NCI-H446 (cell line): ENCODE data around the gene KRT6C.
A peak's percentile ranks its signal among the peaks of the same experiment; 100 is the strongest.
"Not testable (repeated sequence)": the region's sequence is repeated elsewhere in the genome, so short reads cannot be mapped to it uniquely, and the experiment has no call there.

Source experiments
- DNase-seq, 2 experiments: peaks; one replicate each; lab custom pipeline; 2025; lab: John Stamatoyannopoulos, UW

KRT6C gene

GRCh38 chr12:52473768-52474167, at the start of gene KRT6C:
KRT6C (minus strand) TSS chr12:52473805; CDS start chr12:52473737, 68 bp downstream.
- no peak for DNase-seq

- peak in 1 of 2 experiments; percentile 16 for DNase-seq
These were observed 48.9 kb upstream of the KRT6C start for GRCh38 chr12:52522346-52523011.

- DNase-seq = no peak
These were observed 48.1 kb upstream of the KRT6C start for GRCh38 chr12:52521568-52522266.

GRCh38 chr12:52521175-52521567, 47.6 kb upstream of the KRT6C start:
- DNase-seq = no peak

- no peak for DNase-seq
These were observed 46.4 kb upstream of the KRT6C start, which contains the start of gene KRT5 for GRCh38 chr12:52519826-52520662. KRT5 (minus strand) TSS chr12:52520394; CDS start chr12:52520296, 98 bp downstream.

GRCh38 chr12:52519387-52519703, 45.7 kb upstream of the KRT6C start:
- no peak for DNase-seq

GRCh38 chr12:52518574-52519386, 45.2 kb upstream of the KRT6C start:
- no peak for DNase-seq

- no peak for DNase-seq
These were observed 44.3 kb upstream of the KRT6C start for GRCh38 chr12:52517888-52518287.

GRCh38 chr12:52517005-52517835, 43.6 kb upstream of the KRT6C start:
- no peak for DNase-seq

GRCh38 chr12:52515927-52516831, 42.6 kb upstream of the KRT6C start:
- DNase-seq = no peak

- DNase-seq = no peak
These were observed 41.7 kb upstream of the KRT6C start for GRCh38 chr12:52515319-52515646.

GRCh38 chr12:52514471-52515318, 41.1 kb upstream of the KRT6C start:
- no peak for DNase-seq

- DNase-seq = no peak
These were observed 40.1 kb upstream of the KRT6C start for GRCh38 chr12:52513736-52514135.

- DNase-seq = no peak
These were observed 34.6 kb upstream of the KRT6C start for GRCh38 chr12:52508211-52508610.

- DNase-seq = peak in 1 of 2 experiments; percentile 3
These were observed 33.5 kb upstream of the KRT6C start for GRCh38 chr12:52506858-52507715.

- no peak for DNase-seq
These were observed 29.3 kb upstream of the KRT6C start for GRCh38 chr12:52502877-52503276.

GRCh38 chr12:52501490-52501889, 27.9 kb upstream of the KRT6C start:
- no peak for DNase-seq

GRCh38 chr12:52500574-52500973, 27.0 kb upstream of the KRT6C start:
- DNase-seq = not testable (repeated sequence)
